H1 (cell line): ENCODE measurements around the gene KCNQ1. TPM values are rescaled to one million over a fixed set of nuclear protein-coding genes. Genes with fewer than 3 reads are reported as not detected.

Experiments
- CTCF ChIA-PET: fragments of 300-600 bp; sonication (Branson Sonifier 250); formaldehyde crosslinking; loops from one replicate; lab custom pipeline; 2021; ENCODE audit not compliant: partially characterized antibody; lab: Charles Lee
- POLR2A ChIA-PET: fragments of 300-600 bp; sonication (Branson Sonifier 250); formaldehyde crosslinking; loops from one replicate; lab custom pipeline; 2021; ENCODE audit warnings: inconsistent platforms; ENCODE audit not compliant: partially characterized antibody; lab: Charles Lee
- DNase-seq, 2 experiments: peaks; one replicate each; pipeline versions ENCODE4 v3.0.0 to v3.0.0-alpha.2; 2010 to 2022; ENCODE audit warnings: low spot score in 2 of 2, low read depth in 1 of 2, mixed read lengths in 1 of 2
- FAIRE-seq: peaks from 2 replicates; lab custom pipeline; 2011; peaks lifted over from hg19 to GRCh38; lab: Jason Lieb, UNC
- H2AFZ ChIP-seq: 2 replicates; pipeline ENCODE4 v1.8.1; 2012; ENCODE audit warnings: low read length, inconsistent platforms
- H2AK5ac ChIP-seq: 2 replicates; pipeline ENCODE4 v1.6.1; 2013; ENCODE audit warnings: low read depth, low read length
- H2BK120ac ChIP-seq: replicated peaks from 2 replicates; pipeline ENCODE3; 2013; ENCODE audit warnings: low read depth, low read length, inconsistent platforms
- H2BK12ac ChIP-seq: 2 replicates; pipeline ENCODE4 v1.6.1; 2013; ENCODE audit warnings: low read depth, low read length
- H2BK15ac ChIP-seq: 2 replicates; pipeline ENCODE4 v1.6.1; 2013; ENCODE audit warnings: low read length
- H2BK20ac ChIP-seq: 2 replicates; pipeline ENCODE4 v1.6.1; 2013; ENCODE audit warnings: low read length
- H2BK5ac ChIP-seq: 2 replicates; pipeline ENCODE4 v1.6.1; 2013; ENCODE audit warnings: low read depth, low read length
- H3K14ac ChIP-seq: 2 replicates; pipeline ENCODE4 v1.6.1; 2013; ENCODE audit warnings: inconsistent platforms; ENCODE audit not compliant: insufficient read length
- H3K18ac ChIP-seq: 2 replicates; pipeline ENCODE4 v1.6.1; 2013; ENCODE audit warnings: low read length; ENCODE audit errors: extremely low read depth
- H3K23ac ChIP-seq: 2 replicates; pipeline ENCODE4 v1.6.1; 2013; ENCODE audit warnings: inconsistent platforms; ENCODE audit not compliant: insufficient read length
- H3K23me2 ChIP-seq: 2 replicates; pipeline ENCODE4 v1.6.1; 2013; ENCODE audit warnings: low read depth, low read length
- H3K27ac ChIP-seq: 2 replicates; pipeline ENCODE4 v1.6.1; 2011; ENCODE audit warnings: low read depth, low read length, inconsistent platforms
- H3K27me3 ChIP-seq, 4 experiments: replicated peaks in 1 of 4; 1 replicate in 1 of 4; 2 replicates in 3 of 4; pipeline versions ENCODE4 v1.6.1 to v1.8.1; 2011 to 2013; ENCODE audit warnings: low read length in 3 of 4, mild to moderate bottlenecking in 3 of 4, inconsistent platforms in 2 of 4, mixed read lengths in 2 of 4, moderate library complexity in 1 of 4; ENCODE audit not compliant: control insufficient read depth in 3 of 4, insufficient read depth in 3 of 4; ENCODE audit errors: extremely low read depth in 1 of 4
- H3K36me3 ChIP-seq, 4 experiments: 2 replicates each; pipeline versions ENCODE4 v1.6.1 to v1.8.1; 2011 to 2013; ENCODE audit warnings: mild to moderate bottlenecking in 4 of 4, low read length in 3 of 4, moderate library complexity in 2 of 4, control low read depth in 1 of 4, inconsistent platforms in 1 of 4; ENCODE audit not compliant: insufficient read depth in 4 of 4, control insufficient read depth in 2 of 4
- H3K4ac ChIP-seq: replicated peaks from 2 replicates; pipeline ENCODE3; 2013; ENCODE audit warnings: low read length, low read depth, mixed read lengths, inconsistent platforms; ENCODE audit not compliant: insufficient read length
- H3K4me1 ChIP-seq, 4 experiments: replicated peaks in 1 of 4; 1 replicate in 1 of 4; 2 replicates in 3 of 4; pipeline versions ENCODE4 v1.6.1 to v1.8.1; 2011 to 2013; ENCODE audit warnings: low read length in 3 of 4, inconsistent platforms in 2 of 4, mixed read lengths in 1 of 4; ENCODE audit not compliant: insufficient read depth in 4 of 4, control insufficient read depth in 3 of 4
- H3K4me2 ChIP-seq, 2 experiments: 2 replicates each; pipeline versions ENCODE4 v1.6.1 to v1.8.1; 2011 to 2013; ENCODE audit warnings: low read depth in 2 of 2, low read length in 2 of 2, control low read depth in 1 of 2, inconsistent platforms in 1 of 2, mild to moderate bottlenecking in 1 of 2; ENCODE audit not compliant: insufficient read depth in 1 of 2
- H3K4me3 ChIP-seq, 4 experiments: fragments of 200-600, 300-600 bp in 1 of 4; sonication (generic), shearing (Covaris generic), sonication (Bioruptor Twin) in 1 of 4; 2 replicates each; pipeline versions ENCODE4 v1.5.1 to v1.8.1; 2011 to 2016; ENCODE audit warnings: low read length in 4 of 4, low read depth in 3 of 4, control low read depth in 2 of 4, inconsistent platforms in 2 of 4, mild to moderate bottlenecking in 2 of 4, mixed read lengths in 1 of 4, moderate library complexity in 1 of 4; ENCODE audit not compliant: insufficient read depth in 2 of 4; ENCODE audit errors: extremely low read depth in 1 of 4
- H3K56ac ChIP-seq: replicated peaks from 2 replicates; pipeline ENCODE3; 2013; ENCODE audit warnings: low read depth, mild to moderate bottlenecking, mixed read lengths, low read length, inconsistent platforms; ENCODE audit not compliant: insufficient read length
- H3K79me1 ChIP-seq: 2 replicates; pipeline ENCODE4 v1.6.1; 2013; ENCODE audit warnings: low read depth, low read length, control low read depth
- H3K79me2 ChIP-seq, 2 experiments: 2 replicates each; pipeline versions ENCODE4 v1.6.1 to v1.8.1; 2012 to 2013; ENCODE audit warnings: low read length in 2 of 2, mild to moderate bottlenecking in 2 of 2, inconsistent platforms in 1 of 2; ENCODE audit not compliant: insufficient read depth in 2 of 2, control insufficient read depth in 1 of 2
- H3K9ac ChIP-seq, 4 experiments: replicated peaks in 1 of 4; 1 replicate in 1 of 4; 2 replicates in 3 of 4; pipeline versions ENCODE4 v1.6.1 to v1.8.1; 2011 to 2013; ENCODE audit warnings: low read depth in 3 of 4, low read length in 3 of 4, control low read depth in 2 of 4, mild to moderate bottlenecking in 2 of 4, moderate library complexity in 2 of 4, inconsistent platforms in 1 of 4; ENCODE audit errors: extremely low read depth in 1 of 4
- H3K9me3 ChIP-seq, 2 experiments: 2 replicates each; pipeline versions ENCODE4 v1.6.1 to v1.8.1; 2012 to 2013; ENCODE audit warnings: mild to moderate bottlenecking in 2 of 2, moderate library complexity in 2 of 2, control low read depth in 1 of 2, inconsistent platforms in 1 of 2, low read depth in 1 of 2, low read length in 1 of 2, mixed read lengths in 1 of 2; ENCODE audit not compliant: insufficient read depth in 2 of 2
- H4K20me1 ChIP-seq, 2 experiments: replicated peaks in 1 of 2; 2 replicates each; pipeline versions ENCODE3 to v1.8.1; 2011 to 2013; ENCODE audit warnings: inconsistent platforms in 2 of 2, low read length in 2 of 2, mild to moderate bottlenecking in 1 of 2; ENCODE audit not compliant: insufficient read depth in 2 of 2, control insufficient read depth in 1 of 2
- H4K5ac ChIP-seq: 2 replicates; pipeline ENCODE4 v1.6.1; 2013; ENCODE audit warnings: low read length, low read depth, mixed read lengths, inconsistent platforms; ENCODE audit not compliant: insufficient read length
- H4K8ac ChIP-seq: 2 replicates; pipeline ENCODE4 v1.8.0; 2013; ENCODE audit warnings: mild to moderate bottlenecking, moderate library complexity, low read length, inconsistent platforms; ENCODE audit not compliant: insufficient read depth; ENCODE audit errors: extremely low read depth
- H4K91ac ChIP-seq: replicated peaks from 2 replicates; pipeline ENCODE3; 2013; ENCODE audit warnings: low read length, mixed read lengths, inconsistent platforms; ENCODE audit not compliant: insufficient read length
- ASH2L ChIP-seq: fragments of 200-600, 300-600 bp; sonication (generic); IDR thresholded peaks from one replicate; pipeline ENCODE4 v1.7.1; 2017; ENCODE audit warnings: low read length
- BRCA1 ChIP-seq: IDR thresholded peaks from 2 replicates; pipeline ENCODE4 v1.6.1; 2012; ENCODE audit warnings: low read depth, low read length, improper control_type of control experiment
- CREB1 ChIP-seq: IDR thresholded peaks from 2 replicates; pipeline ENCODE4 v1.6.1; 2012; ENCODE audit warnings: inconsistent platforms
- EGR1 ChIP-seq: IDR thresholded peaks from 2 replicates; pipeline ENCODE4 v1.6.1; 2011; ENCODE audit warnings: low read depth, low read length, borderline replicate concordance
- GABPA ChIP-seq: IDR thresholded peaks from 2 replicates; pipeline ENCODE4 v1.6.1; 2011; ENCODE audit warnings: mild to moderate bottlenecking, low read length, moderate library complexity, borderline replicate concordance; ENCODE audit not compliant: insufficient read depth
- HDAC6 ChIP-seq: IDR thresholded peaks from one replicate; pipeline ENCODE4 v1.7.1; 2012; ENCODE audit warnings: low read depth, mild to moderate bottlenecking, inconsistent platforms, low read length, moderate library complexity
- KDM4A ChIP-seq: IDR thresholded peaks from one replicate; pipeline ENCODE4 v1.7.1; 2012; ENCODE audit warnings: low read depth, mild to moderate bottlenecking, moderate library complexity, low read length, inconsistent platforms; ENCODE audit not compliant: severe bottlenecking
- KDM5A ChIP-seq: fragments of 200-600 bp; IDR thresholded peaks from 2 replicates; pipeline ENCODE4 v1.7.1; 2012; ENCODE audit warnings: mild to moderate bottlenecking, low read length, inconsistent platforms, mixed read lengths
- PHF8 ChIP-seq: fragments of 200-600 bp; sonication (generic); conservative IDR thresholded peaks from 2 replicates; pipeline ENCODE4 v1.7.1; 2012; ENCODE audit warnings: low read depth, mild to moderate bottlenecking, inconsistent platforms, low read length, moderate library complexity
- POLR2A ChIP-seq, 2 experiments: IDR thresholded peaks; 1 replicate in 1 of 2; 2 replicates in 1 of 2; pipeline ENCODE4 v1.6.1; 2011; ENCODE audit warnings: low read depth in 2 of 2, low read length in 2 of 2, mild to moderate bottlenecking in 2 of 2; ENCODE audit errors: control extremely low read depth in 1 of 2
- RAD21 ChIP-seq, 2 experiments: IDR thresholded peaks in 1 of 2; conservative IDR thresholded peaks in 1 of 2; 2 replicates each; pipeline ENCODE4 v1.6.1; 2011; ENCODE audit warnings: low read depth in 2 of 2, low read length in 2 of 2, improper control_type of control experiment in 1 of 2, inconsistent platforms in 1 of 2, mild to moderate bottlenecking in 1 of 2, moderate library complexity in 1 of 2
- SP1 ChIP-seq: IDR thresholded peaks from 2 replicates; pipeline ENCODE4 v1.6.1; 2011; ENCODE audit warnings: low read depth, low read length
- SP2 ChIP-seq: IDR thresholded peaks from 2 replicates; pipeline ENCODE4 v1.6.1; 2012; ENCODE audit warnings: mild to moderate bottlenecking, low read length, inconsistent platforms
- SRF ChIP-seq: IDR thresholded peaks from 2 replicates; pipeline ENCODE4 v1.6.1; 2011; ENCODE audit warnings: mild to moderate bottlenecking, low read depth, low read length, moderate library complexity
- TCF12 ChIP-seq: IDR thresholded peaks from 2 replicates; pipeline ENCODE4 v1.6.1; 2011; ENCODE audit warnings: low read depth, mild to moderate bottlenecking, low read length
- WGBS, 2 experiments: shearing (Covaris generic) in 1 of 2; methylation state at CpG; one replicate each; pipeline versions ENCODE4 v1.1.6 to v1.1.7; 2013 to 2015; ENCODE audit warnings: low lambda C conversion rate in 2 of 2, mixed read lengths in 2 of 2, inconsistent platforms in 1 of 2, low coverage in 1 of 2, missing lambda C conversion rate in 1 of 2; ENCODE audit not compliant: insufficient replicate concordance in 2 of 2, insufficient coverage in 1 of 2, insufficient read length in 1 of 2; ENCODE audit errors: extremely low coverage in 1 of 2, missing lambda C conversion rate in 1 of 2; 5-methylcytosine and 5-hydroxymethylcytosine counted together
- polyA plus RNA-seq, 7 experiments: library from polyadenylated mRNA; depleted of rRNA in 3 of 7; stranded (reverse) in 5 of 7; unstranded in 2 of 7; fragments of >200 nt in 5 of 7; fragments of 200-250 nt in 2 of 7; gene quantifications; 1 replicate in 5 of 7; 2 replicates in 1 of 7; 4 replicates in 1 of 7; pipeline versions ENCODE4 v1.2.1 to v1.2.3, GENCODE V29; 2011 to 2013; ENCODE audit warnings: missing spikeins in 2 of 7, mixed read lengths in 2 of 7
- total RNA-seq: library from RNA; stranded (reverse); fragmentation: NEBNext Ultra II Directional; extraction: Animal tissue kit (Norgen Biotek cat#: 25700); gene quantifications from 2 replicates; pipeline ENCODE4 v1.2.1, GENCODE V29; 2021

The KCNQ1 gene
- total and polyA plus RNA-seq, 2 of the 8 experiments (the other 6 are each of a cell fraction or from before 2014, with no cell fraction given), result 1.9 to 2.0 TPM

DNA sequence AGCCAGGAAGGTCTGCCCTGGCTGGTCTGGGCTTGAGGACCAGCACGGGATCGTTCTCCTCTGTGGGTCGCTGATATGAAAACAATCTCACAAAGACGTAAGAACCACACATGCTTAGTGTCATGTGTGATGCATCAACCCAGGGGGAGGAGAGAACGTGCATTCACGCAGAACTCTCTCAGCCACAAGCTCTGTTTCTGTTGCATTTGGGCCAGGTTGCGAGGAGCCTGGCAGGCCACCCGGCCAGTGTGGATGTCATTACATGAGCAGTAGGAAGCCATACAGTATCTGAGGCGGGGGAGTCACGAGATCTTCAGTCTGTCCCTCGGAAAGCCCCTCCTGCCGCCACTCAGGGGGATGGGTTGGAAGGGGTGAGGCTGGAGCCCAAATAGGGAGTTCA is 308.1 kb downstream of the KCNQ1 start:
- FAIRE-seq (no peak), DNase-seq (no peak)
- Histone ChIP-seq H3K23ac (no peak overlapping the region), H3K79me1 (no peaks in the 10 kb centered on the region), H4K5ac (no peak overlapping the region), H4K20me1 (no peaks in the 10 kb centered on the region), H3K18ac (no peak overlapping the region), H2BK12ac (no peak overlapping the region), H4K8ac (no peak overlapping the region), H2BK20ac (no peak overlapping the region), H3K79me2 (no peaks in the 10 kb centered on the region), H3K9ac (no peak overlapping the region), H3K4me1 (no peaks in the 10 kb centered on the region), H3K36me3 (no peaks in the 10 kb centered on the region), H3K14ac (no peak overlapping the region), H3K56ac (no peak overlapping the region), H2AFZ (no peak overlapping the region), H3K27me3 (peaks cover 0 to 37% (median 27%) of the 10 kb centered on the region in 4 experiments; a peak in 6 of 7 replicates), H3K4ac (no peak overlapping the region), H3K27ac (no peak overlapping the region), H3K9me3 (peaks cover 0 to 2% of the 10 kb centered on the region in 2 experiments; a peak in 2 of 4 replicates), H2BK5ac (no peak overlapping the region), H2BK15ac (no peak overlapping the region), H3K4me3 (no peak overlapping the region), H4K91ac (no peak overlapping the region), H2BK120ac (no peak overlapping the region), H3K23me2 (no peaks in the 10 kb centered on the region), H2AK5ac (no peak overlapping the region), H3K4me2 (no peak overlapping the region)
- ChIA-PET POLR2A (no interaction called here), CTCF (interaction anchor here (1.4 kb wide), 1 partner anchor 139 kb away, joined by 5 read pairs; no protein-coding TSS in a partner anchor)
- WGBS, 2 experiments, result 87% methylated on average over 12 of the region's 12 CpGs; no CpG with 5 or more reads in 1 of the 2 experiments
- TF ChIP-seq CREB1 (no peak), KDM5A (no peak), KDM4A (no peak), PHF8 (no peak), EGR1 (no peak), SRF (no peak), ASH2L (no peak), RAD21 (IDR thresholded peaks at IDR 0.05 in 1 of 2, conservative IDR thresholded peaks at IDR 0.05 in 1 of 2; ENCODE audit: low read depth in 2 of 2, low read length in 2 of 2) (no peak), TCF12 (no peak), BRCA1 (no peak), HDAC6 (no peak), SP1 (no peak), POLR2A (IDR thresholded peaks at IDR 0.05; ENCODE audit: control extremely low read depth in 1 of 2, low read depth in 2 of 2, low read length in 2 of 2) (no peak), GABPA (no peak), SP2 (no peak)
